Measurements from ENCODE around the gene TTC31. TPM values are rescaled to one million over a fixed set of nuclear protein-coding genes. Genes with fewer than 3 reads are reported as not detected.

Gene TTC31
- total RNA-seq, 1 donor from 2014 or later, result 9.4 TPM

- no peak for DNase-seq
- no peak for ATAC-seq
- intact Hi-C loops (cut with micrococcal nuclease), result no loop called here
Observed at GRCh38 chr2:74535440-74535965, 52.6 kb downstream of the TTC31 start.

DNA sequence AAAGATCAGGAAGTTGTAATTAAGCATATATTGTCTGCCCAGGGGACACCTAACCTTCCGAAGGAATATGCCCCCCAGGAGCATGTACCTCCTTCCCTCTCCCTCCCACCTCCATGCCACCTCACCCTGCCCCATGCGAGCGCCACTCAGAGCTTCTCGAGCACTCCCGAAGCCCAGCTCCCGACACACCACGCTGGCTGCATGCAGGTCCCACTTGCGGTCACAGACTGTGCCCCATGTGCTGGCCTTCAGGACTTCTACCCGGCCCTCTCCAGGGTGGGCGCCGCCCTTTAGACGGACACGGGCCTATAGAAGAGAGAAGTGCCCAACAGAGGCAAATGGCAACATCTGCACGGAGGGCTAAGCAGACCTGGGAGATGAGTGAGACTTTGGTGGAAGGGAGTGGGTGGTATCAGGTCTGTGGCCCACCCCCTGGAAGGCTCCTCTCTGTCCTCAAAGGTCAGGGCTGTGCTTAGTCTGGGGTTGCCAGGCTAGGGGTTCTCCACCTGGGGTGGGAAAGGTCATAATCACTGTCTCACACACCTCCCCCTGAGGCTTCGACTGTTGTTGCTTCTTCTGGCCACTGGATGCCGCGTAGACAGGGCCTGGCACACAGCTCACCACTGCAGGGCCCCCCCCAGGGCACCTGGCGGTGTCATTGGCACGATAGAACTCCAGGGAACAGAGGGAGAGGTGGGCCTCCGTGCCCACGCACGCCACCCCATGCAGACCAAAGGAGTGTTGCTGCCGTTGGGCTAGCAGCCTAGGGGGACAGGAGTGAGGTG, 53.5 kb downstream of the TTC31 start:
- intact Hi-C loops (cut with micrococcal nuclease), result no loop called here
- ATAC-seq (no peak), DNase-seq (no peak)

DNA sequence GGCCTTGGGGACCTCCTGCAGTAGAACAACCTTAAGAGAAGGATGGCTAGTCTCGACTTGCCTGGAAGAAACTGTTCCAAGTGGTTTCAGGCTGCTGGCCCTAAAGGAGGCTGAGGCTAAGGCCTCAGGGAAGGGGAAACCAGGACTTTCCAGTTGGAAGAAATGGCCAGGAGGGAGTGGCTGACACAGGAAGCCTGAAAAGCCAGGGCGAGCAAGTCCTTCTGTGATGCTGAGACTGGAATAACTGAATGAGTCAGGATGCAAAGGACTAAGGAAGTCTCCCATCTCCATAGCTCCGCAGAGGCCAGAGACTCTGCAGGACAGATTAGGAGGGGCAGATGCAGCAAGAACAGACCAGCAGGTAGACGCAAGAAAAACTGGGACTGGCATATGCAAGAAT, 54.3 kb downstream of the TTC31 start:
- ATAC-seq, result no peak
- intact Hi-C loops (cut with micrococcal nuclease), result no loop called here
- DNase-seq, result no peak

- intact Hi-C loops (cut with micrococcal nuclease), result no loop called here
- DNase-seq, result no peak
- ATAC-seq, result no peak
Observed at GRCh38 chr2:74538881-74539339, 56.0 kb downstream of the TTC31 start.

DNA sequence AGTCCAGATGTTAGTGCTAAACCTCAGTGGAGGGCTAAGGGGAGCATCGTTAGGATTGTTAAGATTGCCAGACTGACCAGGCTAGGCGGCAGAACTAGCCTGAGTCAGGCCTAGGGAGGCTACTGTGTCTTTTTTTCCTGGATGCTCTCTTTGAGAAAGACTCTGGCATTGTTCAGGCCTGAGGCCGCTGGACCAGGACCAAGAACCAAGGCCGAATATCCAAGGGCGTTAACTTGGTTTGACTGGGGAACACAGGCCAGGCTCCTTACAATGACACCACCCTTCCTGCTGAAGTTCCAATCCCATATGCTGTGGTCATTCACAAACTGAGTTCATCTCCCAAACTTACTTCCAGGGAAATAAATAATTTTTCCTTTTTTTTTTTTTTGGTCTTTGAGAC, 57.4 kb downstream of the TTC31 start:
- intact Hi-C loops (cut with micrococcal nuclease), result no loop called here
- peak; percentile 75 for DNase-seq
- ATAC-seq, result peak; percentile 90

GRCh38 chr2:74542978-74543377, 60.1 kb downstream of the TTC31 start:
- ATAC-seq (no peak), DNase-seq (no peak)
- intact Hi-C loops (cut with micrococcal nuclease), result no loop called here

Other genes with a start within 250 kb of the TTC31 start
- 2.2 TPM for gene SLC4A5, start 139.7 kb upstream of the TTC31 start, total RNA-seq
- gene DCTN1, start 102.8 kb upstream of the TTC31 start, total RNA-seq, result 177 TPM
- 0.79 TPM for gene C2orf81, start 61.5 kb upstream of the TTC31 start, total RNA-seq
- gene WDR54, start 61.4 kb upstream of the TTC31 start, total RNA-seq, result 4.4 TPM
- gene RTKN, start 41.1 kb upstream of the TTC31 start, total RNA-seq, result 21.4 TPM
- gene INO80B, start 28.0 kb upstream of the TTC31 start, total RNA-seq, result 16.4 TPM
- gene WBP1, start 24.6 kb upstream of the TTC31 start, total RNA-seq, result 48.0 TPM
- 20.6 TPM for gene MOGS, start 17.7 kb upstream of the TTC31 start, total RNA-seq
- 163 TPM for gene MRPL53, start 10.4 kb upstream of the TTC31 start, total RNA-seq
- gene CCDC142, start 83 bp upstream of the TTC31 start, total RNA-seq, result 6.6 TPM
- gene LBX2, start 16.5 kb downstream of the TTC31 start, total RNA-seq, result 0.52 TPM
- 26.8 TPM for gene PCGF1, start 24.6 kb downstream of the TTC31 start, total RNA-seq
- not detected for gene TLX2, start 31.4 kb downstream of the TTC31 start, total RNA-seq
- gene DQX1, start 43.1 kb downstream of the TTC31 start, total RNA-seq, result not detected
- gene AUP1, start 46.6 kb downstream of the TTC31 start, total RNA-seq, result 54.2 TPM
- gene HTRA2, start 46.9 kb downstream of the TTC31 start, total RNA-seq, result 28.5 TPM
- gene LOXL3, start 70.9 kb downstream of the TTC31 start, total RNA-seq, result 2.6 TPM
- gene DOK1, start 71.6 kb downstream of the TTC31 start, total RNA-seq, result 4.4 TPM
- gene M1AP, start 165.2 kb downstream of the TTC31 start, total RNA-seq, result not detected
- gene SEMA4F, start 171.2 kb downstream of the TTC31 start, total RNA-seq, result 3.4 TPM

Measured in left ventricle myocardium superior (tissue), 1 donor.